Activated CD4-positive, alpha-beta T cell treated with anti-CD3 and anti-CD28 coated beads, Interleukin-10, Interleukin-2, amounts not matched to agents 100 ng/mL and 50 ng/mL, durations not matched to agents 16 hours and 8 hours (primary cell): ENCODE measurements around the gene MGRN1.

Experiments used
- DNase-seq: peaks from one replicate; pipeline ENCODE4 v3.0.0-alpha.2; 2020

MGRN1 gene

GRCh38 chr16:4624015-4624826 is at the start of gene MGRN1:
Gene MGRN1 (plus strand): TSS chr16:4624826. CDS start chr16:4624961, 135 bp downstream.
- DNase-seq = peak; percentile 97

- no peak for DNase-seq
Observed at GRCh38 chr16:4574919-4575705, 49.5 kb upstream of the MGRN1 start.

DNA sequence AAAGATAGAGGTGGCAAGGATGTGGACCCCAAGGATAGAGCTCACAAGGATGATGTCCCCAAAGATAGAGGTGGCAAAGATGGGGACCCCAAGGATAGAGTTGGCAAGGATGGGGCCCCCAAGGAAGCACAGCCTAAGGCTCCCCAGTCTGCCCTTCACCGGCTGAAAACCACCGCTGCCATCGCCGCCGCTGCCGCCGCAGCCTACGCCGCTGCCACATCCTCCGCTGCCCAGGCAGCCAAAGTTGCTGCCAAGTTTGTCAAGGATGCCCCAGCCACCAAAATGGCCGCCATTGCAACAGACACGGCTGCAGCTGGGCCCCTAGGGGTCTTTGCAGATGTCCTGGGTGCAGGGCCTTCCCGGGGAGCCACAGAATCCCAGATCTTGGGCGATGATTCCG is 48.6 kb upstream of the MGRN1 start:
- no peak for DNase-seq

DNA sequence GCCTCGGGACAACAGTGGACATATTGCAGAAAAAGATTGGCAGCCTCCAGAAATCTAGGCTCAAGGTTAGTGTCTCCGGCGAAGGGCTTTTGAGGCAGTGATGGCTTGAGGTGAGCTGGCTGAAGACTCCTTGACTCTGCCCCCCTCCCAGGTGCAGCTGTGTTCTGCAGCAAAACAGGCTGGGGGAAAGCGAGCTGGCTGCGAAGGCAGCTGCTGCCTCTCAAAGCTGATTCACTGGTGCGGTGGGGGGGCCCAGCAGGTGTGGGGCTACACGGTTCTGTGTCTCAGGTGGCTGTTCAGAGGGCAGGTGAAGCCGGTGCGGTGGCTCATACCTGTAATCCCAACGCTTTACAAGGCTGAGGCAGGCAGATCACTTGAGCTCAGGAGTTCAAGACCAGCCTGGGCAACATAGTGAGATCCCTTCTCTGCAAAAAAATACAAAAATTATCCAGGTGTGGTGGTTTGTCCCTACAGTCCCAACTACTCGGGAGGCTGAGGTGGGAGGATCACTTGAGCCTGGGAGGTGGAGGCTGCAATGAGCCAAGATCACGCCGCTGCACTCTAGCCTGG is 45.6 kb upstream of the MGRN1 start:
- no peak for DNase-seq

- no peak for DNase-seq
Observed at GRCh38 chr16:4580250-4580649, 44.4 kb upstream of the MGRN1 start.

- no peak for DNase-seq
Observed at GRCh38 chr16:4583906-4584305, 40.7 kb upstream of the MGRN1 start.

GRCh38 chr16:4586291-4586690 is 38.3 kb upstream of the MGRN1 start:
- no peak for DNase-seq

DNA sequence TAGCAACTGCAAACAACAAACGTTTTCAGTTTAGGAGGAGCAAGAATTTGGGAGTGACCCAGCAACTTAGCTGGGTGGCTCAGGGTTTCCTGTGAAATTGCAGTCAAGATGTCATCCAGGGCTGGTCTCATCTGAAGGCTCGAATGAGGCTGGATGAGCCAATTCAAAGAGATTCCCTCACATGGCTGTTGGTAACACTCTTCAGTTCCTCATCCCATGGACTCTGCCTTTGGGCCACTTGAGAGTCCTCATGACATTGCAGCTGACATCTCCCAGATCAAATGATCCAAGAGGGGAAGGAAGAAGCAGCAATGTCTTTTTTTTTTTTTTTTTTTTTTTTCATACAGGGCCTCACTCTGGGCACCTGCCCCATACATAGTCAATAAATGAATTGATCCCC is 36.2 kb upstream of the MGRN1 start:
- DNase-seq = no peak

DNA sequence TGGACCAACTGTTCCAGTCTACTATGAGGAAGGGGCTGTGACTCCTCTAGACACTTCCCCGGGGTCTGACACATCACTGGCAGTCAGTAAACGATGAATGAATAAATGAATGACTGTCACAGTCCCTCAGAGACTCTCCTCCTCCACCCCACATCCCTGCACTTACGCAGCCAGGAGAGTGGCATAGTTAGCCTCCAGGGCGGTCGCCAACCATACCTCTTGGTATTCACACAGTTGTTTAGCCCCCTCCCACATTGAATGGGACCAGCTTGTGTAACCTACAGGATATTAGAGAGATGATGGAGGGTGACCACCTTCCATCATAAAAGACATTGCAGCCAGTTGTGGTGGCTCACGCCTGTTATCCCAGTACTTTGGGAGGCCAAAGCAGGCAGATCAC is 35.7 kb upstream of the MGRN1 start:
- no peak for DNase-seq

DNA sequence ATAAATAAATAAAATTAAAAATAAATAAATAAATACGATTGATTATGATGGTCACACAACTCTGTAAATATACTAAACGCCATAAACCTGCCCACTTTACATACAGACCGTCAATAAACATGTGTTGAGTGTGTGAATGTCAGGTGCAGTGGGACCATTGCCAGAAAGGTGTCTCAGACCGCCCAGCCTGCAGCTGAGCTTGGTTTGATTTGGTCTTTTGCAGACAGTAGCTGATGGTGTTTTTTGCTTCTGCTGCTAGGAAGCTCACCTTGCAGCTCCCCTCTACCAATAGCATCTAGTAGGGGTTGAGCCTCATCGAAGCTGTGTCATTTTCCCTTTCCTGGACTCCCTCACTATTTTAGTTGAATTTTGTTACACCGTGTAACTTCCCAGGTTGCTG is 33.4 kb upstream of the MGRN1 start:
- no peak for DNase-seq

- DNase-seq = no peak
Observed at GRCh38 chr16:4591706-4592470, 32.7 kb upstream of the MGRN1 start.

- DNase-seq = no peak
Observed at GRCh38 chr16:4593086-4593485, 31.5 kb upstream of the MGRN1 start.

- no peak for DNase-seq
Observed at GRCh38 chr16:4594433-4595410, 29.9 kb upstream of the MGRN1 start.

DNA sequence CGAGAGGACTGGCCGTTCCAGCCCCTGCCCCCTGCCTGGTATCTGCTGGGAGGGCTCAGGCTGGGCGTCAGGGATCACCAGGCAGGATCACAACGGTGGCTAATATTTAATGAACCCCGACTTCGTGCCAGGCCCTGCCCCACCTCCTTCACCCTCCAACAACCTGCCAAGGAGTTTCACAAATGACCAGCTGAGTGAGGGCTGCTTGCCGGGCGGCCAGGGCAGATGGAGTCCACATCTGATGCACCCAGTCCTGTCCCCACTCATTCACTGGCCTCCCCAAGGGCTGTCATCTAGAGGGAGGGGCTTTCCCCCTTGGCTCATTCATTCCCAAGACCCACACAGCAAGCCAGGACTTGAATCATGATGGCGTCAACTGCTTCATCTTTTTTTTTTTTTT is 27.5 kb upstream of the MGRN1 start:
- no peak for DNase-seq

GRCh38 chr16:4599037-4599436 is 25.6 kb upstream of the MGRN1 start:
- DNase-seq = no peak

- DNase-seq = no peak
Observed at GRCh38 chr16:4599545-4599944, 25.1 kb upstream of the MGRN1 start.

- no peak for DNase-seq
Observed at GRCh38 chr16:4601036-4601863, 23.4 kb upstream of the MGRN1 start.

- DNase-seq = no peak
Observed at GRCh38 chr16:4601864-4602186, 22.8 kb upstream of the MGRN1 start.

GRCh38 chr16:4602331-4602730 is 22.3 kb upstream of the MGRN1 start:
- no peak for DNase-seq

DNA sequence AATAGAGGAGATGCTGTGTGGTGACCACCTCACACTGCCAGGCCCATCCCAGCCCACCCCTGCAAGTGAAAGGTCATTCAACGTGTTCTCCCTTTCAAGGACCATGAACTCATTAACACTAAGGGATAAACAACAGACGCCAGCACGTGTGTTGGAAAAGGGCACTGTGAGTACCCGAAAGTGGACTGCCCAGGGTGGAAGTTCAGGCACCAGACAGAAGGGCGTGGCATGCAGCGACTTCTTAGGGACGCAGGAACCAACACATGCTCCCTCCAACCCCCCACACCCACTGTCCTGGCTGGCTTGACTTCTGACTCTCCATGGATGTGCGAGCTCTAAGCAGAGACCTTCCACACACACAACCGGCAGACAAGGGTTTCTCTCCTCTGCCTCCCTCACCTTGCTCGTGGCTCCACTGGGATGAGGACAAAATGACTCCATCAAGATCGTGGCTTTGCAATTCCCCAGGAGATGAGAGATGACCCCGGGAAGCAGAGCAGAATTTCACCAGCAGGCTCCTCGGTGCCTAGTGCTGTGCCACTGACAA is 20.9 kb upstream of the MGRN1 start:
- no peak for DNase-seq

DNA sequence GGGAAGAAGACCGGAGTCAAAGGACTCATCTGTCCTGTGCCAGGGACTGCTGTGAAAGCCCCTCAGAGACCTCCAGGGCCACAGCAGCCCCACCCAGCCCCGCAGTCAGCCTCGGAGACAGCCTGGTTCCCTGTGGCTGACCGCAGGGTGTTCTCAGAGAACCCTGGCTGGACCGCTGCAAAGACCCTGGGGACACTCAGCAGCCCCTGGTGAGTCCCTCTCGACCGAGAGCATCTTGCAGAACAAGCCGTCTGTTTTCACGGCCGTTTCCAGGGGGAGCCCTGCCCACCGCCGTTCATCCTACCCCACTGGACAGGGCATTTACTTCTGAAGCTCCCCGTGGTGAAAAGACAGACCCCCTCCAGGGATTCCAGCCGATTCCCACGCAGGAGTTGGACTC is 20.2 kb upstream of the MGRN1 start:
- no peak for DNase-seq
